ACC112 (cell line): ENCODE results near the gene RNF182.

Source experiments
- H2AFZ ChIP-seq: fragments of 200-600 bp; sonication (generic); one replicate; pipeline ENCODE4 v1.6.0; 2017; ENCODE audit warnings: antibody characterized with exemption, low read length; ENCODE audit not compliant: unreplicated experiment
- H3K27ac ChIP-seq: fragments of 200-600 bp; sonication (generic); 2 replicates; pipeline ENCODE4 v1.5.1; 2014; ENCODE audit warnings: low read depth, mild to moderate bottlenecking, antibody characterized with exemption, low read length, moderate library complexity
- H3K27me3 ChIP-seq: fragments of 200-600 bp; sonication (generic); 2 replicates; pipeline ENCODE4 v1.6.1; 2014; ENCODE audit warnings: mild to moderate bottlenecking, antibody characterized with exemption, low read length, moderate library complexity, mixed read lengths; ENCODE audit not compliant: insufficient read depth
- H3K36me3 ChIP-seq: fragments of 200-600 bp; sonication (generic); 2 replicates; pipeline ENCODE4 v1.6.1; 2016; ENCODE audit warnings: mild to moderate bottlenecking, antibody characterized with exemption, low read length, moderate library complexity, mixed read lengths; ENCODE audit not compliant: insufficient read depth
- H3K4me1 ChIP-seq: fragments of 200-600 bp; sonication (generic); one replicate; pipeline ENCODE4 v1.6.1; 2016; ENCODE audit warnings: low read length, mixed read lengths; ENCODE audit not compliant: insufficient read depth, unreplicated experiment, control insufficient read depth
- H3K4me3 ChIP-seq: fragments of 200-600 bp; sonication (generic); 2 replicates; pipeline ENCODE4 v1.5.1; 2014; ENCODE audit warnings: mild to moderate bottlenecking, low read depth, low read length
- H3K79me2 ChIP-seq: fragments of 200-600 bp; sonication (generic); one replicate; pipeline ENCODE4 v1.6.0; 2016; ENCODE audit warnings: low read length; ENCODE audit not compliant: control insufficient read depth, unreplicated experiment, insufficient read depth

RNF182 gene

GRCh38 chr6:13986700-13987399 is 62.1 kb downstream of the RNF182 start:
- Histone ChIP-seq H3K4me3 (no peak overlapping the region), H3K4me1 (peaks cover 31% of the 10 kb centered on the region), H3K79me2 (no peaks in the 10 kb centered on the region), H2AFZ (no peak overlapping the region), H3K27me3 (no peaks in the 10 kb centered on the region), H3K36me3 (no peaks in the 10 kb centered on the region), H3K27ac (no peak overlapping the region)

GRCh38 chr6:13987400-13987865 is 62.7 kb downstream of the RNF182 start:
- no peak overlapping the region for H2AFZ ChIP-seq
- H3K36me3 ChIP-seq: no peaks in the 10 kb centered on the region
- H3K4me3 ChIP-seq: no peak overlapping the region
- H3K79me2 ChIP-seq: no peaks in the 10 kb centered on the region
- no peaks in the 10 kb centered on the region for H3K27me3 ChIP-seq
- peaks cover 33% of the 10 kb centered on the region for H3K4me1 ChIP-seq
- H3K27ac ChIP-seq: no peak overlapping the region

- Histone ChIP-seq H3K27ac (no peak overlapping the region), H3K27me3 (no peaks in the 10 kb centered on the region), H3K4me1 (peaks cover 40% of the 10 kb centered on the region), H3K4me3 (no peak overlapping the region), H3K79me2 (no peaks in the 10 kb centered on the region), H2AFZ (no peak overlapping the region), H3K36me3 (no peaks in the 10 kb centered on the region)
Measured at GRCh38 chr6:13988049-13988738, 63.4 kb downstream of the RNF182 start.

GRCh38 chr6:13988908-13989307 is 64.2 kb downstream of the RNF182 start:
- Histone ChIP-seq H3K27ac (peak overlapping the region; percentile 9; the same call in 1 of the 2 replicates), H3K79me2 (no peaks in the 10 kb centered on the region), H3K4me1 (peaks cover 45% of the 10 kb centered on the region), H3K27me3 (no peaks in the 10 kb centered on the region), H3K36me3 (no peaks in the 10 kb centered on the region), H2AFZ (no peak overlapping the region), H3K4me3 (no peak overlapping the region)

- Histone ChIP-seq H3K27ac (peak overlapping the region; percentile 9; the same call in 1 of the 2 replicates), H3K4me1 (peaks cover 38% of the 10 kb centered on the region), H3K27me3 (no peaks in the 10 kb centered on the region), H3K4me3 (no peak overlapping the region), H2AFZ (no peak overlapping the region), H3K79me2 (no peaks in the 10 kb centered on the region), H3K36me3 (no peaks in the 10 kb centered on the region)
Measured at GRCh38 chr6:13989496-13990144, 64.9 kb downstream of the RNF182 start.

- H3K27ac ChIP-seq: no peak overlapping the region
- no peak overlapping the region for H2AFZ ChIP-seq
- no peaks in the 10 kb centered on the region for H3K27me3 ChIP-seq
- H3K4me1 ChIP-seq: peaks cover 36% of the 10 kb centered on the region
- H3K36me3 ChIP-seq: no peaks in the 10 kb centered on the region
- H3K79me2 ChIP-seq: no peaks in the 10 kb centered on the region
- H3K4me3 ChIP-seq: no peak overlapping the region
Measured at GRCh38 chr6:13990796-13991195, 66.0 kb downstream of the RNF182 start.

- H2AFZ ChIP-seq: no peak overlapping the region
- H3K4me3 ChIP-seq: no peak overlapping the region
- H3K36me3 ChIP-seq: no peaks in the 10 kb centered on the region
- no peaks in the 10 kb centered on the region for H3K79me2 ChIP-seq
- no peak overlapping the region for H3K27ac ChIP-seq
- H3K4me1 ChIP-seq: peaks cover 36% of the 10 kb centered on the region
- H3K27me3 ChIP-seq: no peaks in the 10 kb centered on the region
Measured at GRCh38 chr6:13991393-13991792, 66.6 kb downstream of the RNF182 start.

GRCh38 chr6:13992417-13993055 is 67.8 kb downstream of the RNF182 start:
- Histone ChIP-seq H3K4me1 (peaks cover 36% of the 10 kb centered on the region), H2AFZ (no peak overlapping the region), H3K27ac (peak overlapping the region; percentile 59), H3K4me3 (0 out of 2 replicates have a peak overlapping the region, but pooled peaks have one; percentile 40), H3K36me3 (no peaks in the 10 kb centered on the region), H3K27me3 (no peaks in the 10 kb centered on the region), H3K79me2 (no peaks in the 10 kb centered on the region)

- Histone ChIP-seq H3K27me3 (no peaks in the 10 kb centered on the region), H2AFZ (no peak overlapping the region), H3K4me1 (peaks cover 36% of the 10 kb centered on the region), H3K79me2 (no peaks in the 10 kb centered on the region), H3K4me3 (no peak overlapping the region), H3K36me3 (no peaks in the 10 kb centered on the region), H3K27ac (no peak overlapping the region)
Measured at GRCh38 chr6:13993416-13993815, 68.7 kb downstream of the RNF182 start.

GRCh38 chr6:13998356-13998755 is 73.6 kb downstream of the RNF182 start:
- Histone ChIP-seq H3K36me3 (no peaks in the 10 kb centered on the region), H3K4me1 (peaks cover 29% of the 10 kb centered on the region), H3K4me3 (no peak overlapping the region), H3K79me2 (no peaks in the 10 kb centered on the region), H2AFZ (no peak overlapping the region), H3K27me3 (no peaks in the 10 kb centered on the region), H3K27ac (no peak overlapping the region)
